HepG2 (cell line): ENCODE data around the gene RASSF6. TPM values are rescaled to one million over a fixed set of nuclear protein-coding genes. Genes with fewer than 3 reads are reported as not detected.

Source experiments
- ATAC-seq: fragments of 200-7000 bp; cut with Tn5 transposase; 3 replicates; pipeline ENCODE4 v1.9.1; 2020; ENCODE audit warnings: mild to moderate bottlenecking, moderate library complexity
- BruUV-seq: library from RNA; stranded (reverse); fragments of 400-500 nt; replicated peaks from 2 replicates; lab custom pipeline; 2021; lab: Mats Ljungman, UMichigan
- CTCF ChIA-PET: fragments of 300-600 bp; formaldehyde crosslinking; extraction: SDS; loops from one replicate; lab custom pipeline; 2021; ENCODE audit warnings: low total read pairs, inconsistent platforms, low intra/inter-chr PET ratio; lab: Yijun Ruan, JAX
- POLR2A ChIA-PET: fragments of 350-600 bp; sonication (Branson Sonifier 250); formaldehyde crosslinking; loops from one replicate; lab custom pipeline; 2020; ENCODE audit warnings: antibody characterized with exemption, inconsistent platforms; lab: Yijun Ruan, JAX
- DNase-seq: peaks from one replicate; pipeline ENCODE4 v3.0.0-alpha.2; 2015; ENCODE audit warnings: low spot score
- FAIRE-seq: peaks from 3 replicates; lab custom pipeline; 2011; peaks lifted over from hg19 to GRCh38; lab: Jason Lieb, UNC
- H2AFZ ChIP-seq: one replicate; pipeline ENCODE4 v1.6.1; 2011; ENCODE audit warnings: low read length, inconsistent platforms
- H3K27ac ChIP-seq: fragments of 300-600 bp; 3 replicates; pipeline ENCODE4 v1.8.0; 2011; ENCODE audit warnings: mixed run types, mild to moderate bottlenecking, mixed read lengths, low read length, inconsistent platforms; ENCODE audit not compliant: insufficient read depth; ENCODE audit errors: extremely low read length
- H3K27me3 ChIP-seq, 2 experiments: fragments of 200-600 bp in 1 of 2; 2 replicates in 1 of 2; 3 replicates in 1 of 2; pipeline versions ENCODE4 v1.6.0 to v1.8.0; 2011; ENCODE audit warnings: low read length in 2 of 2, mild to moderate bottlenecking in 2 of 2, moderate library complexity in 2 of 2, inconsistent platforms in 1 of 2; ENCODE audit not compliant: insufficient read depth in 2 of 2, control insufficient read depth in 1 of 2
- H3K36me3 ChIP-seq, 2 experiments: fragments of 200-600 bp in 1 of 2; replicated peaks in 1 of 2; 2 replicates in 1 of 2; 3 replicates in 1 of 2; pipeline versions ENCODE4 v1.5.1 to v1.8.0; 2011; ENCODE audit warnings: low read length in 2 of 2, inconsistent platforms in 1 of 2; ENCODE audit not compliant: insufficient read depth in 2 of 2, control insufficient read depth in 1 of 2
- H3K4me1 ChIP-seq: 2 replicates; pipeline ENCODE4 v1.5.1; 2012; ENCODE audit warnings: low read length, inconsistent platforms; ENCODE audit not compliant: insufficient read depth
- H3K4me2 ChIP-seq: 2 replicates; pipeline ENCODE4 v1.6.0; 2011; ENCODE audit warnings: low read depth, low read length, inconsistent platforms
- H3K4me3 ChIP-seq, 3 experiments: fragments of 200-600 bp in 1 of 3; sonication (generic), shearing (Covaris generic) in 1 of 3; replicated peaks in 1 of 3; 2 replicates each; pipeline ENCODE4 v1.5.1; 2011 to 2016; ENCODE audit warnings: low read length in 3 of 3, inconsistent platforms in 2 of 3, low read depth in 2 of 3, mild to moderate bottlenecking in 2 of 3, control low read depth in 1 of 3, mixed read lengths in 1 of 3; ENCODE audit not compliant: insufficient read depth in 1 of 3
- H3K79me2 ChIP-seq: one replicate; pipeline ENCODE4 v1.6.1; 2011; ENCODE audit warnings: low read length, inconsistent platforms; ENCODE audit not compliant: insufficient read depth
- H3K9ac ChIP-seq: 2 replicates; pipeline ENCODE4 v1.6.0; 2011; ENCODE audit warnings: mild to moderate bottlenecking, low read depth, low read length, inconsistent platforms; ENCODE audit not compliant: insufficient read depth
- H3K9me3 ChIP-seq: 2 replicates; pipeline ENCODE4 v1.5.1; 2012; ENCODE audit warnings: mild to moderate bottlenecking, low read length
- H4K20me1 ChIP-seq: 2 replicates; pipeline ENCODE4 v1.6.0; 2011; ENCODE audit warnings: inconsistent platforms, mild to moderate bottlenecking, low read length, moderate library complexity; ENCODE audit not compliant: insufficient read depth
- AKAP8 ChIP-seq: sonication (generic); formaldehyde crosslinking; IDR thresholded peaks from 2 replicates; pipeline ENCODE4 v1.5.1; 2020; ENCODE audit warnings: mild to moderate bottlenecking, missing genetic modification reagents
- ASH2L ChIP-seq: fragments of 300-600, 200-600 bp; sonication (generic); IDR thresholded peaks from 2 replicates; pipeline ENCODE4 v1.7.0; 2017; ENCODE audit warnings: low read depth, mild to moderate bottlenecking, moderate library complexity, mixed read lengths, low read length; ENCODE audit not compliant: insufficient read length
- NFIC ChIP-seq: IDR thresholded peaks from 2 replicates; pipeline ENCODE4 v1.6.1; 2012; ENCODE audit warnings: mild to moderate bottlenecking, low read length, inconsistent platforms
- SNAPC4 ChIP-seq: sonication (generic); formaldehyde crosslinking; IDR thresholded peaks from 2 replicates; pipeline ENCODE4 v1.4.0; 2020; ENCODE audit warnings: mild to moderate bottlenecking, missing genetic modification reagents
- ZBED4 ChIP-seq: sonication (generic); formaldehyde crosslinking; IDR thresholded peaks from 2 replicates; pipeline ENCODE4 v1.4.0; 2020; ENCODE audit warnings: missing genetic modification reagents, borderline replicate concordance
- ZNF713 ChIP-seq: sonication (generic); formaldehyde crosslinking; IDR thresholded peaks from 2 replicates; pipeline ENCODE4 v1.4.0; 2020; ENCODE audit warnings: mild to moderate bottlenecking, missing genetic modification reagents
- ZUFSP ChIP-seq: sonication (generic); formaldehyde crosslinking; IDR thresholded peaks from 2 replicates; pipeline ENCODE4 v1.9.0; 2021; ENCODE audit warnings: missing genetic modification reagents, mild to moderate bottlenecking, borderline replicate concordance
- whole genome bisulfite sequencing: methylation state at CpG from one replicate; pipeline ENCODE4 v1.1.6; 2017; ENCODE audit warnings: low lambda C conversion rate; 5-methylcytosine and 5-hydroxymethylcytosine counted together
- in situ Hi-C: cut with HindIII; loops from 2 replicates; pipeline ENCODE4 v1.10.0; 2017; ENCODE audit warnings: low pct_unique_long_range_greater_than_20kb; ENCODE audit not compliant: extremely low pct_ligation_motif_present
- intact Hi-C: fragments of 100-400 bp; cut with micrococcal nuclease; formaldehyde crosslinking; loops from one replicate; pipeline ENCODE4 v1.10.0; 2022; ENCODE audit not compliant: unreplicated experiment
- polyA plus RNA-seq, 8 experiments: library from polyadenylated mRNA; depleted of rRNA in 3 of 8; stranded (reverse) in 7 of 8; unstranded in 1 of 8; fragments of >200 nt; fragmentation: Illumina TruSeq in 4 of 8; extraction: Trizol in 4 of 8; gene quantifications; 2 replicates each; pipeline versions ENCODE4 v1.2.1 to v1.2.3, GENCODE V29; 2011 to 2016; ENCODE audit warnings: low read depth in 4 of 8, missing spikeins in 1 of 8, mixed read lengths in 1 of 8; ENCODE audit not compliant: insufficient read depth in 1 of 8
- total RNA-seq, 5 experiments: library from RNA; depleted of rRNA; stranded (reverse); fragments of >200 nt; fragmentation: Illumina TruSeq; extraction: Trizol; gene quantifications; 2 replicates each; pipeline ENCODE4 v1.2.3, GENCODE V29; 2016; ENCODE audit warnings: low read depth in 1 of 5

RASSF6 gene
- total and polyA plus RNA-seq, 2 of the 13 experiments (the other 11 are each of a cell fraction or from before 2014, with no cell fraction given): 0.03 to 0.11 TPM

GRCh38 chr4:73586666-73587065 is 33.6 kb downstream of the RASSF6 start:
- DNase-seq (no peak), ATAC-seq (no peak), FAIRE-seq (no peak)
- no peak overlapping the region for H3K9ac ChIP-seq
- no peaks in the 10 kb centered on the region for H3K36me3 ChIP-seq
- in situ Hi-C loops (loop anchor here (25.0 kb wide), 1 partner anchor 249 kb away; no protein-coding TSS in a partner anchor), intact Hi-C loops (no loop called here)
- no peaks in the 10 kb centered on the region for H4K20me1 ChIP-seq
- ChIA-PET CTCF (no interaction called here), POLR2A (no interaction called here)
- H3K4me2 ChIP-seq: no peak overlapping the region
- no peak overlapping the region for H2AFZ ChIP-seq
- BruUV-seq: no TSS peak
- H3K27me3 ChIP-seq: no peaks in the 10 kb centered on the region
- TF ChIP-seq AKAP8 (CRISPR knock-in tag): no peak
- TF ChIP-seq NFIC: no peak
- TF ChIP-seq ZBED4 (CRISPR knock-in tag): no peak
- TF ChIP-seq ZNF713 (CRISPR knock-in tag): no peak
- TF ChIP-seq SNAPC4 (CRISPR knock-in tag): no peak
- no peak for TF ChIP-seq ZUFSP
- no peak for TF ChIP-seq ASH2L
- H3K4me3 ChIP-seq: no peak overlapping the region
- H3K79me2 ChIP-seq: no peaks in the 10 kb centered on the region
- H3K27ac ChIP-seq: no peak overlapping the region
- H3K4me1 ChIP-seq: peaks cover 12% of the 10 kb centered on the region
- no peaks in the 10 kb centered on the region for H3K9me3 ChIP-seq
- WGBS: 34% methylated on average over 3 of the region's 3 CpGs
